Neural crest cell (in vitro differentiated cells): ENCODE results near the gene MGAT4C. TPM values are rescaled to one million over a fixed set of nuclear protein-coding genes. Genes with fewer than 3 reads are reported as not detected.
A peak's percentile ranks its signal among the peaks of the same experiment; 100 is the strongest.

Source experiments
- DNase-seq: peaks from one replicate; pipeline ENCODE4 v3.0.0; 2021; ENCODE audit warnings: low read depth, mixed read lengths, low spot score
- H3K27ac Mint-ChIP-seq: one replicate; pipeline ENCODE4 v1.8.0; 2021; ENCODE audit warnings: mild to moderate bottlenecking, mixed read lengths; ENCODE audit not compliant: unreplicated experiment
- H3K27me3 Mint-ChIP-seq: 2 replicates; pipeline ENCODE4 v1.8.0; 2021; ENCODE audit warnings: low read depth, mild to moderate bottlenecking, mixed read lengths
- H3K36me3 Mint-ChIP-seq: 2 replicates; pipeline ENCODE4 v1.8.0; 2021; ENCODE audit warnings: low read depth, mild to moderate bottlenecking, mixed read lengths
- H3K4me1 Mint-ChIP-seq: 2 replicates; pipeline ENCODE4 v1.8.0; 2021; ENCODE audit warnings: mixed read lengths
- H3K4me3 Mint-ChIP-seq: one replicate; pipeline ENCODE4 v1.8.0; 2021; ENCODE audit warnings: mild to moderate bottlenecking, mixed read lengths
- H3K9me3 Mint-ChIP-seq: 2 replicates; pipeline ENCODE4 v1.8.0; 2021; ENCODE audit warnings: mixed read lengths
- CTCF ChIP-seq: fragments of 200-600 bp; sonication (generic); conservative IDR thresholded peaks from 2 replicates; pipeline ENCODE4 v1.5.0; 2021; ENCODE audit warnings: antibody characterized with exemption, mild to moderate bottlenecking
- total RNA-seq: library from RNA; stranded (reverse); gene quantifications from 2 replicates; pipeline ENCODE4 v1.2.1, GENCODE V29; 2021

The MGAT4C gene
- total RNA-seq, 1 donor from 2014 or later, result 0.07 TPM

- Mint-ChIP-seq H3K4me1 (no peaks in the 10 kb centered on the region), H3K9me3 (no peaks in the 10 kb centered on the region), H3K36me3 (no peaks in the 10 kb centered on the region), H3K4me3 (no peak overlapping the region), H3K27me3 (no peaks in the 10 kb centered on the region), H3K27ac (no peak overlapping the region)
- peak; percentile 91 for TF ChIP-seq CTCF
- DNase-seq, result no peak
These were observed 332.3 kb downstream of the MGAT4C start for GRCh38 chr12:85923767-85924331.

- H3K4me3 Mint-ChIP-seq, result no peak overlapping the region
- no peaks in the 10 kb centered on the region for H3K4me1 Mint-ChIP-seq
- DNase-seq, result no peak
- no peaks in the 10 kb centered on the region for H3K9me3 Mint-ChIP-seq
- H3K27ac Mint-ChIP-seq, result no peak overlapping the region
- H3K36me3 Mint-ChIP-seq, result no peaks in the 10 kb centered on the region
- H3K27me3 Mint-ChIP-seq, result no peaks in the 10 kb centered on the region
- TF ChIP-seq CTCF, result peak; percentile 85
These were observed 335.8 kb downstream of the MGAT4C start for GRCh38 chr12:85920324-85920947.
